ENCODE results near the gene TRDN. TPM values are rescaled to one million over a fixed set of nuclear protein-coding genes. Genes with fewer than 3 reads are reported as not detected.

TRDN gene
- total and polyA plus RNA-seq, 2 donors (not counting 1 experiment from before 2014, with no cell fraction given), result not detected

GRCh38 chr6:123211777-123212545 is 424.8 kb downstream of the TRDN start:
- H3K4me3 ChIP-seq (replicated peaks in 1 of 4; ENCODE audit: control extremely low read depth in 1 of 4, insufficient read depth in 1 of 4, low read depth in 3 of 4, low read length in 4 of 4), result no peak overlapping the region
- no peak overlapping the region for H3K27ac ChIP-seq (ENCODE audit: insufficient read depth, low read length)
- no peaks in the 10 kb centered on the region for H3K27me3 ChIP-seq (ENCODE audit: control insufficient read depth, insufficient read depth, low read length)
- no peaks in the 10 kb centered on the region for H3K79me2 ChIP-seq (ENCODE audit: control insufficient read depth, insufficient read depth, low read length)
- no peaks in the 10 kb centered on the region for H3K36me3 ChIP-seq (ENCODE audit: control insufficient read depth, insufficient read depth, low read length)
- no peak for TF ChIP-seq EZH2 (IDR thresholded peaks at IDR 0.05; ENCODE audit: low read length, missing control alignments)
- TF ChIP-seq CTCF (conservative IDR thresholded peaks at IDR 0.05 in 1 of 2, IDR thresholded peaks at IDR 0.05 in 1 of 2; ENCODE audit: low read depth in 1 of 2, low read length in 2 of 2), result no peak
- H3K9ac ChIP-seq (ENCODE audit: insufficient read depth, low read length), result no peak overlapping the region
- H2AFZ ChIP-seq (ENCODE audit: low read length), result no peak overlapping the region
- no peaks in the 10 kb centered on the region for H3K4me1 ChIP-seq (ENCODE audit: control insufficient read depth, extremely low read depth, insufficient read depth, low read length)
- no peaks in the 10 kb centered on the region for H3K9me3 ChIP-seq (ENCODE audit: control insufficient read depth, insufficient read depth, low read depth, low read length)
- no peak for DNase-seq (ENCODE audit: low read depth in 2 of 2)
- no peaks in the 10 kb centered on the region for H4K20me1 ChIP-seq (ENCODE audit: control insufficient read depth, extremely low read depth, insufficient read depth, low read length)
- no peak overlapping the region for H3K4me2 ChIP-seq (ENCODE audit: extremely low read depth, insufficient read depth, low read length)

GRCh38 chr6:123210645-123211044 is 426.1 kb downstream of the TRDN start:
- Histone ChIP-seq H3K27ac (ENCODE audit: insufficient read depth, low read length) (no peak overlapping the region), H3K36me3 (ENCODE audit: control insufficient read depth, insufficient read depth, low read length) (no peaks in the 10 kb centered on the region), H3K4me2 (ENCODE audit: extremely low read depth, insufficient read depth, low read length) (no peak overlapping the region), H4K20me1 (ENCODE audit: control insufficient read depth, extremely low read depth, insufficient read depth, low read length) (no peaks in the 10 kb centered on the region), H3K27me3 (ENCODE audit: control insufficient read depth, insufficient read depth, low read length) (no peaks in the 10 kb centered on the region), H3K79me2 (ENCODE audit: control insufficient read depth, insufficient read depth, low read length) (no peaks in the 10 kb centered on the region), H3K9ac (ENCODE audit: insufficient read depth, low read length) (no peak overlapping the region), H2AFZ (ENCODE audit: low read length) (no peak overlapping the region), H3K9me3 (ENCODE audit: control insufficient read depth, insufficient read depth, low read depth, low read length) (no peaks in the 10 kb centered on the region), H3K4me3 (replicated peaks in 1 of 4; ENCODE audit: control extremely low read depth in 1 of 4, insufficient read depth in 1 of 4, low read depth in 3 of 4, low read length in 4 of 4) (no peak overlapping the region), H3K4me1 (ENCODE audit: control insufficient read depth, extremely low read depth, insufficient read depth, low read length) (no peaks in the 10 kb centered on the region)
- DNase-seq (ENCODE audit: low read depth in 2 of 2), result no peak
- TF ChIP-seq EZH2 (IDR thresholded peaks at IDR 0.05; ENCODE audit: low read length, missing control alignments), result no peak
- no peak for TF ChIP-seq CTCF (conservative IDR thresholded peaks at IDR 0.05 in 1 of 2, IDR thresholded peaks at IDR 0.05 in 1 of 2; ENCODE audit: low read depth in 1 of 2, low read length in 2 of 2)

- Histone ChIP-seq H3K79me2 (ENCODE audit: control insufficient read depth, insufficient read depth, low read length) (no peaks in the 10 kb centered on the region), H4K20me1 (ENCODE audit: control insufficient read depth, extremely low read depth, insufficient read depth, low read length) (no peaks in the 10 kb centered on the region), H3K4me1 (ENCODE audit: control insufficient read depth, extremely low read depth, insufficient read depth, low read length) (no peaks in the 10 kb centered on the region), H3K36me3 (ENCODE audit: control insufficient read depth, insufficient read depth, low read length) (no peaks in the 10 kb centered on the region), H3K4me3 (replicated peaks in 1 of 4; ENCODE audit: control extremely low read depth in 1 of 4, insufficient read depth in 1 of 4, low read depth in 3 of 4, low read length in 4 of 4) (no peak overlapping the region), H3K9ac (ENCODE audit: insufficient read depth, low read length) (no peak overlapping the region), H3K27me3 (ENCODE audit: control insufficient read depth, insufficient read depth, low read length) (no peaks in the 10 kb centered on the region), H3K9me3 (ENCODE audit: control insufficient read depth, insufficient read depth, low read depth, low read length) (no peaks in the 10 kb centered on the region), H2AFZ (ENCODE audit: low read length) (no peak overlapping the region), H3K27ac (ENCODE audit: insufficient read depth, low read length) (no peak overlapping the region), H3K4me2 (ENCODE audit: extremely low read depth, insufficient read depth, low read length) (no peak overlapping the region)
- no peak for TF ChIP-seq EZH2 (IDR thresholded peaks at IDR 0.05; ENCODE audit: low read length, missing control alignments)
- no peak for TF ChIP-seq CTCF (conservative IDR thresholded peaks at IDR 0.05 in 1 of 2, IDR thresholded peaks at IDR 0.05 in 1 of 2; ENCODE audit: low read depth in 1 of 2, low read length in 2 of 2)
- no peak for DNase-seq (ENCODE audit: low read depth in 2 of 2)
Observed at GRCh38 chr6:123207967-123208510, 428.7 kb downstream of the TRDN start.
